ENCODE data around the gene ATP2C2. TPM values are rescaled to one million over a fixed set of nuclear protein-coding genes. Genes with fewer than 3 reads are reported as not detected.

Gene ATP2C2
- not detected in 2 replicates for total RNA-seq
- total RNA-seq (2013), result not detected
- polyA plus RNA-seq, result 0.06 TPM in 1 of 2 replicates, not detected in the other
- polyA minus RNA-seq, result not detected in 2 replicates

GRCh38 chr16:84368308-84368996 is at the start of gene ATP2C2:
TSS of gene ATP2C2 (plus strand) at chr16:84368538. CDS start at chr16:84368616, 78 bp downstream.
- H3K4me1 Mint-ChIP-seq, result peaks cover 5% of the 10 kb centered on the region
- ATAC-seq (ENCODE audit: low read depth), result no peak
- H3K36me3 ChIP-seq (replicated peaks in 1 of 2; ENCODE audit: control extremely low read depth in 1 of 2, control insufficient read depth in 1 of 2, extremely low read depth in 1 of 2, insufficient read depth in 2 of 2, low read length in 1 of 2), result no peaks in the 10 kb centered on the region
- H3K79me2 ChIP-seq (ENCODE audit: control insufficient read depth, insufficient read depth, low read length), result no peaks in the 10 kb centered on the region
- no peak within 1 kb of the TSS for H3K4me3 Mint-ChIP-seq
- H3K4me3 ChIP-seq (ENCODE audit: control extremely low read depth in 1 of 5, extremely low read depth in 1 of 5, insufficient read depth in 1 of 5, low read depth in 2 of 5, low read length in 4 of 5), result no peak within 1 kb of the TSS
- no peak within 1 kb of the TSS for H3K27ac Mint-ChIP-seq
- no peaks in the 10 kb centered on the region for H3K4me1 ChIP-seq (ENCODE audit: control insufficient read depth in 2 of 2, insufficient read depth in 2 of 2, low read length in 2 of 2)
- no peak for DNase-seq
- H4K20me1 ChIP-seq (ENCODE audit: control insufficient read depth, insufficient read depth, low read length, poor library complexity, severe bottlenecking), result no peaks in the 10 kb centered on the region
- no peaks in the 10 kb centered on the region for H3K9me3 ChIP-seq (ENCODE audit: control extremely low read depth in 1 of 3, control insufficient read depth in 2 of 3, insufficient read depth in 1 of 3, low read length in 2 of 3)
- TF ChIP-seq CTCF (IDR thresholded peaks at IDR 0.05) (no peak), EZH2 (IDR thresholded peaks at IDR 0.05; ENCODE audit: borderline replicate concordance, insufficient read depth, low read depth, low read length, poor library complexity, severe bottlenecking) (no peak)
- no peaks in the 10 kb centered on the region for H3K9me3 Mint-ChIP-seq (ENCODE audit: insufficient read depth)
- H3K27me3 Mint-ChIP-seq, result peaks cover 48% of the 10 kb centered on the region
- POLR2A ChIA-PET, result no interaction called here
- no peak within 1 kb of the TSS for H3K9ac ChIP-seq (ENCODE audit: low read length)
- intact Hi-C loops (cut with micrococcal nuclease), result no loop called here
- peak within 1 kb of the TSS; percentile 27 for H2AFZ ChIP-seq (ENCODE audit: insufficient read depth, low read depth, low read length, poor library complexity, severe bottlenecking)
- WGBS (ENCODE audit: insufficient coverage), result 8% methylated on average over 66 of the region's 66 CpGs
- H3K27me3 ChIP-seq (replicated peaks in 1 of 4; ENCODE audit: control extremely low read depth in 1 of 4, control insufficient read depth in 3 of 4, insufficient read depth in 4 of 4, low read length in 3 of 4), result peaks cover 0 to 36% (median 2%) of the 10 kb centered on the region in 4 experiments
- CTCF ChIA-PET, result no interaction called here
- no peak within 1 kb of the TSS for H3K27ac ChIP-seq (ENCODE audit: low read length in 2 of 2)
- H3K4me2 ChIP-seq (replicated peaks; ENCODE audit: low read depth, low read length, poor library complexity, severe bottlenecking), result peak within 1 kb of the TSS; percentile 30

GRCh38 chr16:84319146-84319760 is 49.1 kb upstream of the ATP2C2 start:
- H3K79me2 ChIP-seq (ENCODE audit: control insufficient read depth, insufficient read depth, low read length), result no peaks in the 10 kb centered on the region
- intact Hi-C loops (cut with micrococcal nuclease), result no loop called here
- Mint-ChIP-seq H3K27me3 (peaks cover 16% of the 10 kb centered on the region), H3K4me1 (no peaks in the 10 kb centered on the region), H3K4me3 (no peak overlapping the region), H3K9me3 (ENCODE audit: insufficient read depth) (peaks cover 5% of the 10 kb centered on the region), H3K27ac (no peak overlapping the region)
- CTCF ChIA-PET, result no interaction called here
- H3K36me3 ChIP-seq (replicated peaks in 1 of 2; ENCODE audit: control extremely low read depth in 1 of 2, control insufficient read depth in 1 of 2, extremely low read depth in 1 of 2, insufficient read depth in 2 of 2, low read length in 1 of 2), result no peaks in the 10 kb centered on the region
- no peaks in the 10 kb centered on the region for H4K20me1 ChIP-seq (ENCODE audit: control insufficient read depth, insufficient read depth, low read length, poor library complexity, severe bottlenecking)
- no peak overlapping the region for H3K9ac ChIP-seq (ENCODE audit: low read length)
- H3K27me3 ChIP-seq (replicated peaks in 1 of 4; ENCODE audit: control extremely low read depth in 1 of 4, control insufficient read depth in 3 of 4, insufficient read depth in 4 of 4, low read length in 3 of 4), result no peaks in the 10 kb centered on the region
- DNase-seq, result no peak
- H3K4me2 ChIP-seq (replicated peaks; ENCODE audit: low read depth, low read length, poor library complexity, severe bottlenecking), result no peak overlapping the region
- H3K27ac ChIP-seq (ENCODE audit: low read length in 2 of 2), result no peak overlapping the region
- H3K4me3 ChIP-seq (ENCODE audit: control extremely low read depth in 1 of 5, extremely low read depth in 1 of 5, insufficient read depth in 1 of 5, low read depth in 2 of 5, low read length in 4 of 5), result no peak overlapping the region
- no peak for ATAC-seq (ENCODE audit: low read depth)
- H2AFZ ChIP-seq (ENCODE audit: insufficient read depth, low read depth, low read length, poor library complexity, severe bottlenecking), result no peak overlapping the region
- no peaks in the 10 kb centered on the region for H3K4me1 ChIP-seq (ENCODE audit: control insufficient read depth in 2 of 2, insufficient read depth in 2 of 2, low read length in 2 of 2)
- H3K9me3 ChIP-seq (ENCODE audit: control extremely low read depth in 1 of 3, control insufficient read depth in 2 of 3, insufficient read depth in 1 of 3, low read length in 2 of 3), result peaks cover 0 to 21% (median 5%) of the 10 kb centered on the region in 3 donors
- 96% methylated on average over 23 of the region's 24 CpGs for WGBS (ENCODE audit: insufficient coverage)
- TF ChIP-seq CTCF (IDR thresholded peaks at IDR 0.05), result no peak
- no peak for TF ChIP-seq EZH2 (IDR thresholded peaks at IDR 0.05; ENCODE audit: borderline replicate concordance, insufficient read depth, low read depth, low read length, poor library complexity, severe bottlenecking)
- POLR2A ChIA-PET, result no interaction called here

Data from B cell (primary cell).